Stimulated activated naive CD8-positive, alpha-beta T cell treated with anti-CD3 and anti-CD28 coated beads, Interleukin-15, Interleukin-2, amounts not matched to agents 100 ng/mL and 50 ng/mL, for 24 hours (primary cell): Measurements from ENCODE around the gene ETHE1.

Source experiments
- H3K27ac Mint-ChIP-seq: one replicate; pipeline ENCODE4 v1.8.0; 2021; ENCODE audit warnings: mild to moderate bottlenecking, mixed read lengths
- H3K27me3 Mint-ChIP-seq: one replicate; pipeline ENCODE4 v1.8.0; 2021; ENCODE audit warnings: mixed read lengths
- H3K36me3 Mint-ChIP-seq: one replicate; pipeline ENCODE4 v1.8.0; 2021; ENCODE audit warnings: low read depth, mixed read lengths
- H3K4me1 Mint-ChIP-seq: one replicate; pipeline ENCODE4 v1.8.0; 2021; ENCODE audit warnings: low read depth, mixed read lengths
- H3K4me3 Mint-ChIP-seq: one replicate; pipeline ENCODE4 v1.8.0; 2021; ENCODE audit warnings: mild to moderate bottlenecking, mixed read lengths
- H3K9me3 Mint-ChIP-seq: one replicate; pipeline ENCODE4 v1.8.0; 2021; ENCODE audit warnings: mixed read lengths

Gene ETHE1

GRCh38 chr19:43463381-43464133 is 63.4 kb downstream of the ETHE1 start:
- no peaks in the 10 kb centered on the region for H3K36me3 Mint-ChIP-seq
- peaks cover 60% of the 10 kb centered on the region for H3K4me1 Mint-ChIP-seq
- no peaks in the 10 kb centered on the region for H3K9me3 Mint-ChIP-seq
- no peaks in the 10 kb centered on the region for H3K27me3 Mint-ChIP-seq
- peak overlapping the region; percentile 89 for H3K27ac Mint-ChIP-seq
- H3K4me3 Mint-ChIP-seq = peak overlapping the region; percentile 89

GRCh38 chr19:43462785-43463380 is 64.1 kb downstream of the ETHE1 start:
- Mint-ChIP-seq H3K36me3 (no peaks in the 10 kb centered on the region), H3K27ac (peak overlapping the region; percentile 76), H3K27me3 (no peaks in the 10 kb centered on the region), H3K4me1 (peaks cover 53% of the 10 kb centered on the region), H3K9me3 (no peaks in the 10 kb centered on the region), H3K4me3 (peak overlapping the region; percentile 89)

GRCh38 chr19:43462383-43462782 is 64.6 kb downstream of the ETHE1 start:
- H3K4me3 Mint-ChIP-seq = peak overlapping the region; percentile 89
- peak overlapping the region; percentile 76 for H3K27ac Mint-ChIP-seq
- no peaks in the 10 kb centered on the region for H3K27me3 Mint-ChIP-seq
- no peaks in the 10 kb centered on the region for H3K36me3 Mint-ChIP-seq
- H3K9me3 Mint-ChIP-seq = no peaks in the 10 kb centered on the region
- H3K4me1 Mint-ChIP-seq = peaks cover 48% of the 10 kb centered on the region

GRCh38 chr19:43461303-43461702 is 65.7 kb downstream of the ETHE1 start:
- no peaks in the 10 kb centered on the region for H3K27me3 Mint-ChIP-seq
- H3K4me1 Mint-ChIP-seq = peaks cover 44% of the 10 kb centered on the region
- peak overlapping the region; percentile 76 for H3K27ac Mint-ChIP-seq
- peak overlapping the region; percentile 89 for H3K4me3 Mint-ChIP-seq
- H3K9me3 Mint-ChIP-seq = no peaks in the 10 kb centered on the region
- no peaks in the 10 kb centered on the region for H3K36me3 Mint-ChIP-seq

GRCh38 chr19:43460362-43461016 is 66.5 kb downstream of the ETHE1 start:
- peaks cover 44% of the 10 kb centered on the region for H3K4me1 Mint-ChIP-seq
- H3K27me3 Mint-ChIP-seq = no peaks in the 10 kb centered on the region
- H3K9me3 Mint-ChIP-seq = no peaks in the 10 kb centered on the region
- H3K4me3 Mint-ChIP-seq = no peak overlapping the region
- no peaks in the 10 kb centered on the region for H3K36me3 Mint-ChIP-seq
- H3K27ac Mint-ChIP-seq = no peak overlapping the region

GRCh38 chr19:43457809-43458208 is 69.2 kb downstream of the ETHE1 start:
- no peaks in the 10 kb centered on the region for H3K27me3 Mint-ChIP-seq
- peaks cover 30% of the 10 kb centered on the region for H3K4me1 Mint-ChIP-seq
- no peak overlapping the region for H3K27ac Mint-ChIP-seq
- no peak overlapping the region for H3K4me3 Mint-ChIP-seq
- no peaks in the 10 kb centered on the region for H3K9me3 Mint-ChIP-seq
- no peaks in the 10 kb centered on the region for H3K36me3 Mint-ChIP-seq
